ENCODE data around the gene LRMDA. TPM values are rescaled to one million over a fixed set of nuclear protein-coding genes. Genes with fewer than 3 reads are reported as not detected.

The LRMDA gene
- total and polyA plus RNA-seq, 12 donors: 30.7 to 132 (median 78.1) TPM

- Histone ChIP-seq H3K4me3 (no peak overlapping the region), H3K9me3 (replicated peaks in 1 of 3) (peaks cover 0 to 22% (median 17%) of the 10 kb centered on the region in 3 donors), H3K36me3 (replicated peaks in 1 of 2) (no peaks in the 10 kb centered on the region), H3K4me1 (replicated peaks in 1 of 2) (peaks cover 0 to 12% of the 10 kb centered on the region in 2 donors), H3K27me3 (no peaks in the 10 kb centered on the region), H3K27ac (no peak overlapping the region)
- 96% methylated on average over 5 of the region's 5 CpGs for WGBS, 4 donors
- intact Hi-C loops (cut with DNase I): no loop called here
- TF ChIP-seq CTCF (IDR thresholded peaks at IDR 0.05) (no peak), POLR2A (IDR thresholded peaks at IDR 0.05) (no peak)
- no peak for DNase-seq
These were observed 1061.5 kb downstream of the LRMDA start for GRCh38 chr10:76492678-76493472.

GRCh38 chr10:76497666-76498065 is 1066.2 kb downstream of the LRMDA start:
- Histone ChIP-seq H3K27ac (no peak overlapping the region), H3K9me3 (replicated peaks in 1 of 3) (peaks cover 0 to 8% (median 0%) of the 10 kb centered on the region in 3 donors), H3K27me3 (no peaks in the 10 kb centered on the region), H3K4me1 (replicated peaks in 1 of 2) (peaks cover 0 to 19% of the 10 kb centered on the region in 2 donors), H3K4me3 (no peak overlapping the region), H3K36me3 (replicated peaks in 1 of 2) (no peaks in the 10 kb centered on the region)
- TF ChIP-seq CTCF (IDR thresholded peaks at IDR 0.05) (no peak), POLR2A (IDR thresholded peaks at IDR 0.05) (no peak)
- DNase-seq: no peak
- intact Hi-C loops (cut with DNase I): no loop called here

- WGBS, 4 donors: 92 to 100% (median 98%) methylated on average over 1 of the region's 1 CpG
- intact Hi-C loops (cut with DNase I): no loop called here
- Histone ChIP-seq H3K4me3 (no peak overlapping the region), H3K4me1 (replicated peaks in 1 of 2) (no peaks in the 10 kb centered on the region), H3K27me3 (no peaks in the 10 kb centered on the region), H3K36me3 (replicated peaks in 1 of 2) (no peaks in the 10 kb centered on the region), H3K27ac (no peak overlapping the region), H3K9me3 (replicated peaks in 1 of 3) (no peaks in the 10 kb centered on the region)
- TF ChIP-seq CTCF (IDR thresholded peaks at IDR 0.05): no peak
- TF ChIP-seq POLR2A (IDR thresholded peaks at IDR 0.05): no peak
- DNase-seq: no peak
These were observed 1073.4 kb downstream of the LRMDA start for GRCh38 chr10:76504823-76505222.

GRCh38 chr10:76509446-76509845 is 1078.0 kb downstream of the LRMDA start:
- peak in 1 of 7 donors; percentile 2 for DNase-seq
- no peak overlapping the region for H3K4me3 ChIP-seq
- no peaks in the 10 kb centered on the region for H3K27me3 ChIP-seq
- no peaks in the 10 kb centered on the region for H3K9me3 ChIP-seq (replicated peaks in 1 of 3)
- H3K27ac ChIP-seq: no peak overlapping the region
- intact Hi-C loops (cut with DNase I): no loop called here
- H3K36me3 ChIP-seq (replicated peaks in 1 of 2): no peaks in the 10 kb centered on the region
- H3K4me1 ChIP-seq (replicated peaks in 1 of 2): no peaks in the 10 kb centered on the region
- WGBS, 4 donors: 50 to 75% (median 70%) methylated on average over 3 of the region's 3 CpGs
- no peak for TF ChIP-seq CTCF (IDR thresholded peaks at IDR 0.05)

Data from adrenal gland (tissue), 12 donors.